NCI-H2029 (cell line): ENCODE results near the gene GRID2.

ENCODE experiments used
- DNase-seq: peaks from one replicate; lab custom pipeline; 2025; lab: John Stamatoyannopoulos, UW

GRID2 gene

DNA sequence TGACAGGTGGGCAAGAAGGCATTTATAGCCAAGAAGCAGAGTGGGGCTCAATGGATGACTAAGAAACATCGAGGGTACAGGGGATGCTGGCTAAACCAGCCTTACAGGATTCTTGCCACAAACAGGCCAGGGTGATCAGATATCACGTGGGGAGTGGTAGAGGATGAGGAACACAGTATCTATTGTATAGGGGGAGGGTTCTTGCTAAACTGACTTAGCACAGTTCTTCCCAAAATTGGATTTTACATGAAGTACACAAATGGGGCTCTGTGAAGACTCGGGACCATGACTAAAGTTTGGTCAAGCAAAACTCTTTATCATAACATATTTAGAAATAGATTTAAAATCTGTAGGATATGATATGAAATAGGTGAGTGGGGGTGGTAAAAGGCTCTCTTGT, 1380.8 kb downstream of the GRID2 start:
- no peak for DNase-seq

DNA sequence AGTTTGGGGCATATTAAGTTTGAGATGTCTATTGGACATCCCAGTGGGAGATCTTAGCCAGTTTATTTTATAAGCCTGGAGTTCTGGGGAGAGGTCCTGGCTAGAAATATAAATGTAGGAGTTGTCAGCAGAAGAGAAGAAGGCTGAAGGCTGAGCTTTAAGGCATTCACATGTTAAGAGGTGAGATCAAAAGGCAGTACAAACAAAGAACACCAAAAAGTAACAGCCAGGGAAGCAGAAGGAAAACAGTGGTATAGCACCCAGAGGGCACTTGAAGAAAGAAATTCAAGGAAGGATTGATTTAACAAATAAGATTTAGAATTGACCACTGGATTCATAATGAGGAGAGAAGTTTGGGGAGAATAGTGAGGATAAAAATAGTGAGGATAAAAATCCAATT, 1383.5 kb downstream of the GRID2 start:
- no peak for DNase-seq

DNA sequence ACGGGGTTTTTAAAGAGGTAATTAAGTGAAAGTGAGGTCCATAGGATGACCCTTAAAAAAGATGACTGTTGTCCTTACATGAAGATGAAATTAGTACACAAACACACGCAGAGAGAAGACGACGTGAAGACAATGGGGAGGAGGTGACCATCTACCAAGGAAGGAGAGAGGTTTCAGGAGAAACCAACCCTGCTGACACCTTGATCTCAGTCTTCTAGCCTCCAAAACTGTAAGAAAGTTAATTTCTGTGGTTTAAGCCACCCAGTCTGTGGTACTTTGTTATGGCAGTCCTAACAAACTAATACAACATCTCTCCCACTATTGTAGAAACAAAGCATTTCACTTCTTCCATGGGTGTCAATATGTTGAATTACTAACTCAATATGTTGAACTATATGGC, 1385.2 kb downstream of the GRID2 start:
- DNase-seq, result no peak

DNA sequence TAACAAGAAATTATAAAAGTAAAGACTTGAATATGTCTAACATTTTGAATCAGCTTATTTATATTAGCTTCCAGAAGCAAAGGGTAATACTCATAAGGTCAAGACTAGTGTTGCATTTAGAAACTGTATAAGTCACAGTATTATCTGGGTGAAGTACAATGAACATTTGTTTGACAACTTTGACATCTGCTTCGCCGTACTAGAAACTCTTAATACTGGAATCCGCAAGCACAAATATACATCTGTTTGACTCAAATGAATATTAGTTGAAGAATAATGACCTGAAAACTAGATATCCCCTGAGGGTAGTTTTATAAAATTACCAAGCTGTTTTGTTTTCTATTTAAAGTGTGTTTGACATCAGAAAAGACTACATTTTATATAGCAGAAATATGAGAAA, 1389.4 kb downstream of the GRID2 start:
- DNase-seq, result no peak

DNA sequence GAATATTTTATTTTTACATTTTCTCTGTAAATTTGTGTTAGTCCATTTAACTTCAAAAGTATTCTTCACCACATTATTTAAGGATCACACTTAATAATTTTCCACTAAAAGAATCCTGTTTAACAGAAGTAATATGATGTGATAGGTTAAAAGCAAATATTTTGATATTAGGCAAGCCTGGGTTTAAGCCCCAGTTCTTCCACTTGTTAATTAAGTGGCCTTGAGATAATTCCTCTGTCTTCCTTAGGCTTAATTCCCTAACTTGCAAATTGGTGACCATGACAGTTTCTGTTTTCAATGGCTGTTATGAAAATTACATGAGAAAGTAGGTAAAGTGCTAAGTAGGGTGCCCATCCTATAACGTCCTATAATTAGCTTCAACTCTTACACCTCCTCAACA, 1394.9 kb downstream of the GRID2 start:
- no peak for DNase-seq

DNA sequence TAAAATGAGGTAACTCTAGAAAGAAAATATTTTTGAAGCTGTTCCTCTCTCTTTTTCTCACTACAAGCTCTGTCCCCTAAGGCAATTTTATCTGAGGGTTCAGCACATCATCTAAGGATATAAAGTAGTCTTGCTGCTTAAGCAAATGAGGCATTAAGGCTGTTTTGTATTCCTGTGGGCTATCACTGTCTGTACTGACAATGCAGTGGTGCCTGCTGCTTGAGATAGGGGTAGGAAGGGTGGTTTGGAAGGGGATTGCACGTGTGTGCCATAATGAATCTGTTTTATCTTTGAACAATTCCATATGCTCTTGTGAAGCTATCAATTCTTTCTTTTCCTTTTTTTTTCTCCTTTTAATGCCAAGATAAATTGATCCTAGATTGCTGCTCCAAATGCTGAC, 1396.8 kb downstream of the GRID2 start:
- DNase-seq, result no peak

DNA sequence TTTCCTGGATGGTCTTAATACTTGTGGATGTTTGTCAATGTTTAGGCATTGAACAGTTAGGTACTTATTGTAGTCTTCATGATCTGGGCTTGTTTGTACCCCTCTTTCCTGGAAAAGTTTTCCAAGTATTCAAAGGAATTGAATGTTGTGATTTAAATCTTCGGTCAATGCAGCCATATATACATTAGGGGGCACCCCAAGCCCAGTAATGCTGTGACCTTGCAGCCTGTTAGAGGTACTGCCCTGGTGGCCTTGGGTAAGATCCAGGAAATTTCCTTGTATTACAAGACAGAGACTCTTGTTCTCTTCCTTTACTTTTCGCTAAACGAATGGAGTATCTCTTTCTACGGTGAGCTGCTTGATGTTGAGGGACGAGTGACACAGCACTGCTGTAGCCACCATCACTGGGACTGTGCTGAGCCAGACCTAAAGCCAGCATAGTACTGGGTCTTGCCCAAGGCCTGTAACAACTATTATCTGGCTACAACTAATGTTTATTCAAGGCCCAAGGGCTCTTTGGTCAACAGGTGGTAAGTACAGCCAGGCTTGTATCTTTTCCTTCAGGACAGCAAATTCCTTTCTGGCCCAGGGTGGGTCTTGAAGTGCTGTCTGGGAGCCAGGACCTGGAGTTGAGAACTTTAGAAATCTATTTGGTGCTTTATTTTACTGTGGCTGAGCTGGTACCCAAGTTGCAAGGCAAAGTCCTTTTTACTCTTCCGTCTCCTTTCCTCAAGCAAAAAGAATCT, 1406.5 kb downstream of the GRID2 start:
- peak; percentile 66 for DNase-seq

DNA sequence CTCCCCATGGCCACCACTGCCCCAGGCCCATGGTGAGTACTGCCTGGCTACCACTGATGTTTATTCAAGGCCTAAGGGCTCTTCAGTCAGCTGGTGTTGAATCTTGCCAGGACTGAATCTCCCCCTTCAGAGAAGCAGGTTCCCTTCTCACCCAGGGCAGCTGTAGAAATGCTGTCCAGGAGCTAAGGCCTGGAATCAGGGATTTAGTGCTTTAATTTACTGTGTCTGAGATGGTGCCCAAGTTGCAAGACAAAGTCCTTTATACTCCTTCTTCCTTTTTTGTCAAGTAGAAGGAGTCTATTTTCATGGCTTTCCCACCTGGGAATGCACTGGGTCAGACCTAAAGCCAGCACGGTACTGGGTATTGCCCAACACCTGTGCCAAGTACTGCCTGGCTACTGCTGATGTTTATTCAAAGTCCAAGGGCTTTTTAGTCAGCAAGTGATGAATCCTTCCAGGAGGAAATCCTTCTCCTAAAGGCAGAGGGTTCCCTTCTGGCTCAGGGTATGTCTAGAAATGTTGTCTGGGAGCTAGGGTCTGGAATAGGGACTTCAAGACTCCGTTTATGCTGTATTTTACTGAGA, 1407.2 kb downstream of the GRID2 start:
- DNase-seq, result peak; percentile 69

DNA sequence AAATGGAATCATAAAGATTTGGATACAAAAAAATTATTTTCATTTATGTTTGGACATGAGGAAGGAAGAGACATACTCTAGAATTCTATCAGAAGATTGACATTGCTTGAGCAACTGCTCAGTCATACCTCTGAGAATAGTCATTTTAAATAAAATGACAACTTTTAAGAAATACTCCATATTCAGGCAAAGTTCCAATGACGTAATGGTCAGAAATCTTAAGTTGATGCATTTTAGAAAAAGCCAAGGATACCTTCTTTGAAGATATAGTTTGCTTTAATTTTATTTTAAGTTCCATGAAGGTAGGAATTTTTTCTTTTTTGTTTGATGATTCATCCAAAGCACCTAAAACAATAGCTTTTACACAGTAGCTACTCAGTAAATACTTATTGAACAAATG, 1414.5 kb downstream of the GRID2 start:
- DNase-seq, result no peak

DNA sequence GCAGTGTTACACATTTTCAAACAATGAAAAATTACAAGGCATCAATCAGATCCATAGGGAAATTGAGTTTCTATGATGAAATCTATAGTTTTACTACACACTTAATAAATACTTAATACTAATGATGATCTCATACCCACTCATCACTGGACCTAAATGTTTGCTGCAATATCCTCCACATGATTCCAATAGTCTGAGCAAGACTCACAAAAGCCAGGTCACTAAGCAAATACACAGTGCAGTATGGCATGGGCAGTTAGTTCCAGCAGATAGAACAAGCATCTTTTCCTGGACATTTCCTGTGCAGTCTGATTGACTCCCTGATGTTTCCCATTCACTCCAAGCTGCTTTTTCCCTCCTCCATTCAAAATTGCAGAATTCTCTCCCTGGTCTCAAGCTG, 1415.8 kb downstream of the GRID2 start:
- no peak for DNase-seq

DNA sequence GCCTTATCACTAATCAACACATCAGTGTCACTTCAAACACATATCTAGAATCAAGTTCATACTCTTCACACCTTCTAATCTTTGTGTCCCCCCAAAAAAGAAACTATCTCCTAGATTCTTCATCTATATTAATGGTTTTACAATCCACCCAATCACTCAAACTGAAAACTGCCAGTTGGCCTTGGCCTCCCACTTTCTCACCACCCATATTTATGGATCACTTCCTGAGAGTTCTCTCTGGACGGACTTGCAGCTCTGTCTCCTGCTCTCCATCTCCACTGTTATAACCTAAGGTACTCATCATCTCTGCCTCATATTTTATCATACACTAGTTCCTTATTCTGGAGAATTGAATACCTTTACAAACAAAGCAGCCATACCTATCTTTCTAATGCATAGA, 1418.7 kb downstream of the GRID2 start:
- DNase-seq, result no peak

DNA sequence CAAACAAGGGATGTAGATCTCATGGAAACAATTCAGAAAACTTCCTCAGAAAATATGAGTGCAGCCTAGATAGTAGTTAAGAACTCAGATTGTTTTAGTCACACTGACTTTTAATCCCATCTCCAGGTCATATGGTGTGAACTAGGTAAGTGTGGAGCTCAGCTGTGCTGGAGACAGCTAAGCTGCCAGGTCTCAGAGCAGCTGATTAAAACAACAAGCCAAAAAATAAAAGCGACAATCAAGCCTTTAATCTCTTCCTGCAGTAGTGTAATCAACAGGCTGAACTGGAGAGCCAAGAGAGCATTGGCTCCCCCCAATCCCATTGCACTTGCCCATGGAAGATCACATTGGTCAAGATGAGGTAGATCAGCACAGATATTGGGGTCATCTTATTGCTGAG, 1426.5 kb downstream of the GRID2 start:
- DNase-seq, result no peak

DNA sequence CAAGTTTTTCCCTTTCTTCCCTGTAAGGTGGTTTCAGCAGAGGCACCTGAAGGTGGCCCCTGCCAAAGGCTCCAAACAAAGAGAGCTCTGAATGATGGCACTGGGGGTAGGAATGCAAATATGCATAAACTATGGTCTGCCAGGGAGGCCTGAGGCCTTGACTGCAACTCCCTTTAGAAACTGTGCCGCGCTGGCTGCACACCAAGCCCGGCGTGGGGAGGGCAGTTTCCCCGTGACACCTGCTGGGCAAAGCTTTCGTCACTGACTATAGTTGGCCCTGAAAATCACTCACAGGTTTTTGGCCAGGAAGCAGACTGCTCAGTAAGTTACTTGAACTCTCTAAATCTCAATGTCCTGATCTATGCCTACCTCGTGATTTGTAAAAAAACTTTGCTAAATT, 1427.0 kb downstream of the GRID2 start:
- DNase-seq, result no peak

DNA sequence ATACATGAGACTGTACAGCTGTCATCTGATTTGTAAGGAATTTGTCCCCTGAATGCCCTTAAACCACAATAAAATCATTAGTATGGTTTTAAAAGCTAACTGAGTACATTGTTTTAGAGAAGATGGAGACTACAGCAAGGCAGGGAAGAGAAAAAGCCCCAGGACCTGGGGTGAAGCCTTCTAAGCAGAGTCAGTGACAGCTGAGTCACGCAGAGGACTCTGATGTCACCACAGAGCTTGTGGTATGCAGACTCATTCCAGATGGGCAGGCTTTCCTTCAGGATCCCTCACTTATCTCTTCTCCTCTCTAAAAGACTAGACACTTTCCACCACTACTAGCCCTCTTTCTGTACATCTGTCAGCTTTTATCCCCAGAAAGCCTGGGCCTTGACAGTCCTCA, 1427.7 kb downstream of the GRID2 start:
- DNase-seq, result no peak

DNA sequence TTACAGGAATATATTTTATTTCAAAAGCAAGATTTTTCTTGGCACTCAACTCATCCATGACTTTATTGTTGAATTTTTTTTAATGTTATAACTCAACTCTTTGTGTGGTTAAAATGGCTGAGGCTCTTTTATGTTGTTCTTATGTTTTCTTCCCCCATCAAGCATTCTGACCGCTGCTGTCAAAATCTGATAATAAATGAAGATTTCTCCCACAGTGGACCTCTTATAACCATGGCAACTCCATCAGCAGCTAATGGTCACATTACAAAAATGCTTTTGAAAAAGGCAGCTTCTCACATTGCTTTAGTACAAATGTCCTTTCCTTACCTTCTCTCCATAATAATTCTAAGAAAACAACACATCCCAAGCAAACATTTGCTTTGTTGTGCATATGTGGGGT, 1428.7 kb downstream of the GRID2 start:
- DNase-seq, result no peak

DNA sequence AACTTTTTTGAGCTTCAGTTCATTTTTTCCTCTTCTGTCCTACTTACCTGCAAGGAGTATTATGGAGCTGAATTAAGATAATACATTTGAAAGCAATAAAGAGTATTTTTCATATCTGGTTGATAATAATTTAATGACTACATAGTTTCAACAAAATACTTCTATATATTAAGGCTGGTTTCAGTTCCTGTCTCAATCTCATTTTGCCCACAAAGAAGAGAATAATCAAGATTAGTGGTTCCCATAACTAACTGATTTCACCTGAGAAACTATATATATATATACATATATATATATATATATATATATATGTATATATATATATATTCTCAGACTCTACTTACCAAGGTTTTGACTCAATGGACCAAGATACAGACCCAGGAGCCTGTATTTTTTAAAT, 1437.1 kb downstream of the GRID2 start:
- no peak for DNase-seq

DNA sequence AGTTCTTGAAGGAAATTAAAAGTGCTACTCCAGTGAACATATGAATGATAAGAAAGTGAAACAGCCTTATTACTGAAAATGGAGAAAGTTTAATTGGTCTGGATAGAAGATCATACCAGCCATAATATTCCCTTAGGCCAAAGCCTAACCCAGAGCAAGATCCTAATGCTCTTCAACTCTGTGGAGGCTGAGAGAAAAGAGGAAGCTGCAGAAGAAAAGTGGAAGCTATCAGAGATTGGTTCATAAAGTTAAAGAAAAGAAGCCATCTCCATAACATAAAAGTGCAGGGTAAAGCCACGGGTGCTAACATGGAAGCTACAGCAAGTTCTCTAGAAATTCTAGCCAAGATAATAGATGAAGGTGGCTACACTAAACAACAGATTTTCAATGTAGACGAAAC, 1439.3 kb downstream of the GRID2 start:
- no peak for DNase-seq

DNA sequence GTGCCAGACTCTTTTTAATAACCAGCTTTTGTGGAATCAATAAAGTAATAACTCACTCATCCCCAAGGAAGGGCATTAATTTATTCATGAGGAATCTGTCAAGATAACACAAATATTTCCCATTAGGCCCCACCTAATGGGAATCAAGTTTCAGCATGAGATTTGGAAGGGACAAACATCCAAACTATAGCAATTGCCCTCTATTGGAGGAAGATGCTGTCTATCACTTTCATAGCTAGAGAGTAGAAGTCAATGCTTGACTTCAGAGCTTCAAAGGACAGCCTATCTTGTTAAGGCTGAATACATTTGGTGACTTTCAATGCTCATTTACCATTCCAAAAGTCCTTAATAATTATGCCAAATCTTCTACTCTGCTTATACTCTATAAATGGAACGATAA, 1439.9 kb downstream of the GRID2 start:
- no peak for DNase-seq

DNA sequence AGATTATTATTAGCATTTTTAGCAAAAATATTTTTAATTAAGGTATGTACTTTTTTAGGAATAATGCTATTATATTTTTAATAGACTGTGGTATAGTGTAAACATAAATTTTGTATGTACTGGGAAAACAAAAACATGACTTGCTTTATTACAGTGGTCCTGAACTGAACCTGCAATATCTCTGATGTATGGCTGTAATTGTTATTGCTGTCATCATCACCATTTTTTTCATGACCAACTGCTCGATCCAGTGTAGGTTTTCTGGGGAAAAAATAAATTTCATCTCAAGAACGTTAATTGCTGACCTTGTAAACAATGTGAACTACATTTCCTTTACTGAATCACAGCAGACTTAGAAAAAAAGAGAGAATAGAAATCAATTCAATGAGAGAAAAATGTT, 1441.2 kb downstream of the GRID2 start:
- DNase-seq, result no peak

DNA sequence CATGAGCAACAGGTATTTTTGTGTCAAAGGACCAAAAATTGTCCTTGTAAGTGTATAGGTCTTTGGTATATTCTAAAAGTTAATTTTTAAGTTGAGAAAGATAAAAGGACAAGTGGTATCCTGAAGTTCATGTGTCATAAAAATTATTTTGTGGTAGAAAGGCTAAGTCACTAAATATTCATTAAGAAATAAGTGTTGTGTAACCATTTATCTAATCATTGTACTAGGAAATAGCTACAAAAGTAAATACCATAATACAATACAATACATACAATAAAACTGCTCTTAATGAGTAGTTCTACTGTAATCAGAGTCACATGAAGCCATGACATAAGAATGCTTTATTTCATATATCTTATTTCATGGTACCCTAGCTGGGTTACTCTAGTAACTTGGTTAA, 1442.3 kb downstream of the GRID2 start:
- DNase-seq, result no peak

DNA sequence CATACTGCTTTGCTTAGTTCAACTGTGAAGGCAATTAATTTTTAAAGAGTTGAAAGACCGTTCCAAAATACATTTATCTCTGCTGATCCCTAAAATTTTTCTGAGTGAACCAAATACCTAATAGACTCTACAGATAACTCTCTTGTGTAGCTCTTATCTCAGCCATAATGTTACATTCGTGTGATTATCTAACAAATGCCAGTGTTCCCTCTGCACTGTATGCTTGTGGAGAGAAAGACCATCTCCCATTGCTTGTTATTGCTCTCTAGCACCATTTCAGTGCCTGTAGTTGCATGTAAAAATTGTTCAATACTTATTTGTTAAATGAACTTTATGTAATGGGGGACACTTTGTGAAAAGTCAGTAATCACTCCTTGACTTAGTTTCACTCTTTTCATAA, 1443.5 kb downstream of the GRID2 start:
- DNase-seq, result no peak

DNA sequence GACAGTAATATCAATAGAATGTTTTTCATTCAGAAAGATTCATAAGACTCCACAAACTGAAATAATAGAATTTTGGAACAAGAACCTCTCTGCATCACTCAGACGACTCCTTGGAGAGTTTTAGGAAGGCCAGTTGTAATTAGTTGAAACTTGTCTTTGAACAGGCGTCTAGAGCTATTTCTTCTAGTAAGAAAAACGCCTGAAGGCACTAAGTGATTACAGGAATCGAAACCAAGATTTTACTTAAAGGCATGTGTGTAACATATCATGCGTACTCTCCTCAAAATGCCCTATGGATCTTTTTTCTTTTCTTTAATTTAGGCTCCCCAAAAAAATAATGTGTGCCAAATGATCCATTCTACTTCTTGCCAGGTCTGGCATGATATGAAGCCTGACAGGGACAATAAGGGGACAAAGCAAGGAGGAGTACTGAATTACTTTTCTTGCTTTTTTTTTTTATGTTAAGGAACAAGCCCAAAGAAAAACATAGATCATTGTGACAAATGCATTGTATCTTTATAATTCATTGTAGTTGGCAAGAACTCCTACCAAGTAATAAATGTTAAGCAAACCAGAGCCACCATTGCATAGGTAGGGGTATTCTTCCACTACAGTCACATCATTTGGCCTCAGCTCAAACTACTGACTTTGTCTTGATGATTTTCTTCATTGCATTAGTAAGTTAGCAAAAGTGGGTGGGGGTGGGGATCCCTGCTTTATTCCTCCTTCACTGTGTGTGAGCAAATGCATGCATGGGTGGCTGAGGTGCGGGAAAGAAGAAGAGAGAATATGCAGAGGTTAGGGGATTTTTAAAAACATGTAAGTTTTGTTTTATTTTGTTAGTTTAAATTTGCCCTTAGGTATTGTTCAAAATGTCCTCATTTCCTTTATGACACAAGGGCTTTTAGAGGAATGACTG, 1444.9 kb downstream of the GRID2 start:
- no peak for DNase-seq

DNA sequence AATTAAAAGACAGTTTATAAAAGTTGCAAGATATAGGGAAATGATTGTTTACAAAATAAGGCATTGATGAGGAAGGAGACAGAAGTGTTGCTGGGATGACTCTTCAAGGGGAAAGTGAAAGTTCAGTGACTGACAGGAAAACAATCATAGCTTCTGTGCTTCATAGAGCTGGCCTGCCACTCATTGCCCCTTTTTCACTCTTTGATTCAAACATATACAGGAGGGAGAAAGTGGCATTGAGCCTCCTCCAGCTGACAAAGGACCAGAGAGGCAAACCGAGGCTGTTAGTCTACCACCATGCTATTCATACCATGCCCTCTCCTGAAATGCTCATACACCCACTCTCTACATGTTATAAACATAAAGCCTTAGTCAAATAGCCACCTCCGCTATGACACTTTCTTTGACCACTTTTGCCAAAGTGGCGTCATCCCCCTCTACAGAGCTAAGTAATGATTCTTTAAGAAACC, 1445.6 kb downstream of the GRID2 start:
- DNase-seq, result no peak
